ENCODE results near the gene CMSS1.
"Not testable (repeated sequence)": the region's sequence is repeated elsewhere in the genome, so short reads cannot be mapped to it uniquely, and the experiment has no call there.

CMSS1 gene

GRCh38 chr3:100089812-100090668 lies 272.4 kb downstream of the CMSS1 start:
- no peak overlapping the region for H3K27ac ChIP-seq (ENCODE audit: low read length)
- H4K20me1 ChIP-seq (ENCODE audit: insufficient read depth, low read length) = no peaks in the 10 kb centered on the region
- peaks cover 12% of the 10 kb centered on the region for H3K4me1 ChIP-seq (ENCODE audit: low read length)
- H3K9me2 ChIP-seq (replicated peaks; ENCODE audit: insufficient read depth, low read length) = no peaks in the 10 kb centered on the region
- no peak overlapping the region for H2AFZ ChIP-seq (ENCODE audit: low read length)
- H3K79me2 ChIP-seq (ENCODE audit: low read length) = no peaks in the 10 kb centered on the region
- no peak overlapping the region for H3K9ac ChIP-seq (ENCODE audit: low read length)
- DNase-seq = no peak
- H3K36me3 ChIP-seq (replicated peaks; ENCODE audit: insufficient read depth, low read length) = no peaks in the 10 kb centered on the region
- no peaks in the 10 kb centered on the region for H3K27me3 ChIP-seq (replicated peaks; ENCODE audit: insufficient read depth, low read length)
- H3F3A ChIP-seq (ENCODE audit: insufficient read depth, low read length) = no peaks in the 10 kb centered on the region; the same call in 1 of the 2 replicates
- H3K4me3 ChIP-seq (ENCODE audit: low read length) = no peak overlapping the region
- no peaks in the 10 kb centered on the region for H3K9me3 ChIP-seq (replicated peaks; ENCODE audit: insufficient read depth, low read length)
- TF ChIP-seq, protein P1, sequence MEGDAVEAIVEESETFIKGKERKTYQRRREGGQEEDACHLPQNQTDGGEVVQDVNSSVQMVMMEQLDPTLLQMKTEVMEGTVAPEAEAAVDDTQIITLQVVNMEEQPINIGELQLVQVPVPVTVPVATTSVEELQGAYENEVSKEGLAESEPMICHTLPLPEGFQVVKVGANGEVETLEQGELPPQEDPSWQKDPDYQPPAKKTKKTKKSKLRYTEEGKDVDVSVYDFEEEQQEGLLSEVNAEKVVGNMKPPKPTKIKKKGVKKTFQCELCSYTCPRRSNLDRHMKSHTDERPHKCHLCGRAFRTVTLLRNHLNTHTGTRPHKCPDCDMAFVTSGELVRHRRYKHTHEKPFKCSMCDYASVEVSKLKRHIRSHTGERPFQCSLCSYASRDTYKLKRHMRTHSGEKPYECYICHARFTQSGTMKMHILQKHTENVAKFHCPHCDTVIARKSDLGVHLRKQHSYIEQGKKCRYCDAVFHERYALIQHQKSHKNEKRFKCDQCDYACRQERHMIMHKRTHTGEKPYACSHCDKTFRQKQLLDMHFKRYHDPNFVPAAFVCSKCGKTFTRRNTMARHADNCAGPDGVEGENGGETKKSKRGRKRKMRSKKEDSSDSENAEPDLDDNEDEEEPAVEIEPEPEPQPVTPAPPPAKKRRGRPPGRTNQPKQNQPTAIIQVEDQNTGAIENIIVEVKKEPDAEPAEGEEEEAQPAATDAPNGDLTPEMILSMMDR (IDR thresholded peaks at IDR 0.05; ENCODE audit: low read length) = peak; percentile 27
- no peak for TF ChIP-seq EZH2 (optimal IDR thresholded peaks at IDR 0.05; ENCODE audit: low read depth, low read length)
- H3K4me2 ChIP-seq (ENCODE audit: low read depth, low read length) = no peak overlapping the region

GRCh38 chr3:100090669-100091005 lies 273.0 kb downstream of the CMSS1 start:
- H4K20me1 ChIP-seq (ENCODE audit: insufficient read depth, low read length) = no peaks in the 10 kb centered on the region
- H3K4me2 ChIP-seq (ENCODE audit: low read depth, low read length) = no peak overlapping the region
- H3K79me2 ChIP-seq (ENCODE audit: low read length) = no peaks in the 10 kb centered on the region
- peaks cover 12% of the 10 kb centered on the region for H3K4me1 ChIP-seq (ENCODE audit: low read length)
- H3K9ac ChIP-seq (ENCODE audit: low read length) = no peak overlapping the region
- TF ChIP-seq EZH2phosphoT487 (IDR thresholded peaks at IDR 0.05; ENCODE audit: low read length) (no peak), EZH2 (optimal IDR thresholded peaks at IDR 0.05; ENCODE audit: low read depth, low read length) (no peak)
- TF ChIP-seq, protein P1 (IDR thresholded peaks at IDR 0.05; ENCODE audit: low read length) = 0 out of 2 replicates have a peak, but pooled peaks have one; percentile 1
- H3F3A ChIP-seq (ENCODE audit: insufficient read depth, low read length) = no peaks in the 10 kb centered on the region; the same call in 1 of the 2 replicates
- DNase-seq = no peak
- no peaks in the 10 kb centered on the region for H3K36me3 ChIP-seq (replicated peaks; ENCODE audit: insufficient read depth, low read length)
- H3K27ac ChIP-seq (ENCODE audit: low read length) = no peak overlapping the region
- no peak overlapping the region for H2AFZ ChIP-seq (ENCODE audit: low read length)
- H3K9me3 ChIP-seq (replicated peaks; ENCODE audit: insufficient read depth, low read length) = no peaks in the 10 kb centered on the region
- no peaks in the 10 kb centered on the region for H3K9me2 ChIP-seq (replicated peaks; ENCODE audit: insufficient read depth, low read length)
- no peak overlapping the region for H3K4me3 ChIP-seq (ENCODE audit: low read length)
- no peaks in the 10 kb centered on the region for H3K27me3 ChIP-seq (replicated peaks; ENCODE audit: insufficient read depth, low read length)

GRCh38 chr3:100093831-100094230 lies 276.2 kb downstream of the CMSS1 start:
- Histone ChIP-seq H2AFZ (ENCODE audit: low read length) (no peak overlapping the region), H3F3A (ENCODE audit: insufficient read depth, low read length) (no peaks in the 10 kb centered on the region), H3K9me2 (replicated peaks; ENCODE audit: insufficient read depth, low read length) (no peaks in the 10 kb centered on the region), H3K9ac (ENCODE audit: low read length) (no peak overlapping the region), H3K27ac (ENCODE audit: low read length) (no peak overlapping the region), H3K9me3 (replicated peaks; ENCODE audit: insufficient read depth, low read length) (no peaks in the 10 kb centered on the region), H3K36me3 (replicated peaks; ENCODE audit: insufficient read depth, low read length) (no peaks in the 10 kb centered on the region), H3K27me3 (replicated peaks; ENCODE audit: insufficient read depth, low read length) (no peaks in the 10 kb centered on the region), H4K20me1 (ENCODE audit: insufficient read depth, low read length) (no peaks in the 10 kb centered on the region), H3K79me2 (ENCODE audit: low read length) (no peaks in the 10 kb centered on the region), H3K4me3 (ENCODE audit: low read length) (no peak overlapping the region), H3K4me1 (ENCODE audit: low read length) (no peaks in the 10 kb centered on the region), H3K4me2 (ENCODE audit: low read depth, low read length) (no peak overlapping the region)
- DNase-seq = no peak
- TF ChIP-seq, protein P1 (IDR thresholded peaks at IDR 0.05; ENCODE audit: low read length) = no peak
- no peak for TF ChIP-seq EZH2phosphoT487 (IDR thresholded peaks at IDR 0.05; ENCODE audit: low read length)

DNA sequence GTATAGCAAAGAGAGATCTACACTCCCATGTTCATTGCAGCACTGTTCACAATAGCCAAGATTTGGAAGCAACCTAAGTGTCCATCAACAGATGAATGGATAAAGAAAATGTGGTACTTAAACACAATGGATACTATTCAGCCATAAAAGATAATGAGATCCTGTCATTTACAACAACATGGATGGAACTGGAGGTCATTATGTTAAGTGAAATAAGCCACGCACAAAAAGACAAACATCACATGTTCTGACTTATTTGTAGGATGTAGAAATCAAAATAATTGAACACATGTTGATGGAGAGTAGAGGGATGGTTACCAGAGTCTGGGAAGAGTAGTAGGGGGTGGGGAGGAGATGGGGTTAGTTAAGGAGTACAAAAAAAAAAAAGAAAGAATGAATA lies 278.6 kb downstream of the CMSS1 start:
- not testable (repeated sequence) for H3K27me3 ChIP-seq (replicated peaks; ENCODE audit: insufficient read depth, low read length); H3K9me2 ChIP-seq (replicated peaks; ENCODE audit: insufficient read depth, low read length); H3F3A ChIP-seq (ENCODE audit: insufficient read depth, low read length); H3K27ac ChIP-seq (ENCODE audit: low read length); H3K9me3 ChIP-seq (replicated peaks; ENCODE audit: insufficient read depth, low read length); H3K36me3 ChIP-seq (replicated peaks; ENCODE audit: insufficient read depth, low read length); H3K79me2 ChIP-seq (ENCODE audit: low read length); H4K20me1 ChIP-seq (ENCODE audit: insufficient read depth, low read length); DNase-seq; H2AFZ ChIP-seq (ENCODE audit: low read length); H3K4me2 ChIP-seq (ENCODE audit: low read depth, low read length); H3K9ac ChIP-seq (ENCODE audit: low read length); H3K4me3 ChIP-seq (ENCODE audit: low read length); H3K4me1 ChIP-seq (ENCODE audit: low read length)

Data from MM.1S (cell line).